Stimulated activated naive CD4-positive, alpha-beta T cell (primary cell): Measurements from ENCODE around the gene KPNB1.

Experiments
- DNase-seq, 6 experiments: peaks; one replicate each; lab custom pipeline; 2025; lab: John Stamatoyannopoulos, UW

KPNB1 gene

DNA sequence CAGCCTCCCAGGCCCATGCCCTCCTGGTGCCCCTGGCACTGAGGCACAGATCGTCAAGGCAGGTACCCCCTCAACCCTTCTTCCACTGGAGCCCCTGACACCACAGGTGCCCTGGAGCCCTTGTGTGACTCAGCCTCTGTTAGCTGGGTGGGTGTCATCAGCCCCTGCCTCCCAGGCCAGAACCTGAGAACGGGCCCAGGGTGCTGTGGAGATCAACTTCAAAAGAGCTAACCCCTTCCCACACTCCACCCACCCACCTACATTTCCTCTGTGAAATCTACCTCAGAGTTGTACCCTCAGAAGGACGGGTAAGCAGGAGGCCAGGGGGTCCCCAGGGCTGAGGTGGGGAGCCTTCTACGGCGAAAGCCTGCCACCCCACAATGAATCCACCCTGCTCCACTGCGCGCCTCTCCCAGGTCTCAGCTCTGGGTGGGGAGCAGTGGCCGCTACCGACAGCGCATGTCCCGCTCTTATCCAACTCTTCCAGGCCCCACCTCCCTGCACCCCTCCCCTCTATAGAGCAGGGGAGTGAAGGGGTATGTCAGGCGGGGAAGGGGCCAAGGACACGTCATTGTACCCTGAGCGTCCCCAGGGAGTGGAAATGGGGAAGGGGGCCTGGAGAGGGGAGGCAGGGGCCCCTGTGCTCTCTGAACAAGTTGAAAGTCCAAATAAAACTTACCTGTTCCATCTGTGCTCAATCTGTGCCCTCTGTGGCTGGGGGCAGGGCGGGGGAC is 61.8 kb downstream of the KPNB1 start:
- DNase-seq = no peak

- no peak for DNase-seq
Measured at GRCh38 chr17:47712330-47713023, 62.8 kb downstream of the KPNB1 start.

- DNase-seq = no peak
Measured at GRCh38 chr17:47713980-47714700, 64.4 kb downstream of the KPNB1 start.

DNA sequence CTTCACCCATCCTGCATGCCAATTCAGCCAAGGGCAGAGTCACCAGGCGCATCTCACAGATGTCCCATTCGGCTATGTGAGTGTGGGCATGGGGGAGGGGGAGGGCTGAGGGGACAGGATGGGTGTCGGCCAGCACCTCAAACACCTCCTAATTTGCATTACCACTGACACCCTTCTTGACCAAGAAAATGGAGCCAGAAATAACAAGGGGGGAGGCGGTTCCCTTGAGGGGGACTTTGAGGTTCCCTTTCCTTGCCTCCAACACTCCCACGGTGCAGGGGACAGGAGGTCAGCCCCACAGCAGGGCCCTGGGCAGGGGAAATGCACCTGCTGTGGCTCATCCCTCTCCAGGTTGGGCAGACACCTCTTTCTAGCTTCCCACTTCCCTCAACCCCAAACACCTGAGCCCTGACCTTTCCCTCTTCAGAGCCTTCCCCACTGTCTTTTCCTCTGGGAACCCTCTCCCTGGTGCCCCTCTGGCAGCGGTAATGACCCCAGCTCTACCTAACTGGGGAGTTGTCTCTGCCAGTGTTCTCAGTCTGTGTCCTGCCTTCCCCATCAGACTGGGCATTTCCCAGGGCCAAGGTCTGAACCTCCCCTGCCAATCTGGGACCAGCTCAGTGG is 65.2 kb downstream of the KPNB1 start:
- DNase-seq = no peak

- DNase-seq = no peak
Measured at GRCh38 chr17:47715669-47716325, 66.1 kb downstream of the KPNB1 start.

DNA sequence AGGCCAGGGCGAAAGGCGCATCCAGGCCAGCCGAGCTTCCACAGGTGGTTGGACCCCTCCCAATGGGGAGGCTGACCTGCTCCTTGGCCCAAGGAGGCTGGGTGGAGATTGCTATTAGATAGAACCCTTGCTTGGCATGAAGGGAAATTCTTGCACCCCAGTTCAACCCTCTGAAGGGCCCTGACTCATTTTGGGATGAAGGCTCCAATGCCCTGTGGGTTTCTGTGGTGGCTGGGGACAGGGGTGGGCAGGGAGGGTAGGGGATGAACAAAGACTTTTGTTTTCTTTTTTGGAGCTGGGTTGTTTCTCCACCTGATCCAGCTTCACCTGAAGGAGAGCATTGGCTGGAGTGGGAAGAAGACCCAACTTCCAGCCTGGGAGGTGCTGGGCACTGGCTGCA is 66.7 kb downstream of the KPNB1 start:
- no peak for DNase-seq

DNA sequence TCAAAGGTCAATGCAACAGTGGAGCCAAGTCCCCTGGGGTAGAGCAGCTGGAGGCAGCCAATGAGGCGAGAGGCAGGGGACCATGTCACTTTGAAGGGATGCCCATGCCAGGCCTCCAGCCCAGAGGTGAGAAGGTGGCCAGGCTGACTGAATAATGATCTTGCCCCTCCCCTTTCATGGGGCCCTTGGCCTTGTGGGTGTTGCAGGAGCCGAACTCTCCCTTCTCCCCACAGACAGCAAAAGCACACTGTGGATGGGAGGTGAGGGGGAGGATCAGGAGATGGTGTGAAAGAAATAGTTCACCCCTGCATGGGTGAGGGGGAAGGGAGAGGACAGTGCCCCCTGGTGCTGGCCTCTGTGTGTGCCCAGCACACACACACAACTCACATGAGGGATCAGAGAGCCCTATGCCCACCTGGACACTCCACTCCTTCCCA is 67.6 kb downstream of the KPNB1 start:
- no peak for DNase-seq

- no peak for DNase-seq
Measured at GRCh38 chr17:47717979-47718621, 68.4 kb downstream of the KPNB1 start.

DNA sequence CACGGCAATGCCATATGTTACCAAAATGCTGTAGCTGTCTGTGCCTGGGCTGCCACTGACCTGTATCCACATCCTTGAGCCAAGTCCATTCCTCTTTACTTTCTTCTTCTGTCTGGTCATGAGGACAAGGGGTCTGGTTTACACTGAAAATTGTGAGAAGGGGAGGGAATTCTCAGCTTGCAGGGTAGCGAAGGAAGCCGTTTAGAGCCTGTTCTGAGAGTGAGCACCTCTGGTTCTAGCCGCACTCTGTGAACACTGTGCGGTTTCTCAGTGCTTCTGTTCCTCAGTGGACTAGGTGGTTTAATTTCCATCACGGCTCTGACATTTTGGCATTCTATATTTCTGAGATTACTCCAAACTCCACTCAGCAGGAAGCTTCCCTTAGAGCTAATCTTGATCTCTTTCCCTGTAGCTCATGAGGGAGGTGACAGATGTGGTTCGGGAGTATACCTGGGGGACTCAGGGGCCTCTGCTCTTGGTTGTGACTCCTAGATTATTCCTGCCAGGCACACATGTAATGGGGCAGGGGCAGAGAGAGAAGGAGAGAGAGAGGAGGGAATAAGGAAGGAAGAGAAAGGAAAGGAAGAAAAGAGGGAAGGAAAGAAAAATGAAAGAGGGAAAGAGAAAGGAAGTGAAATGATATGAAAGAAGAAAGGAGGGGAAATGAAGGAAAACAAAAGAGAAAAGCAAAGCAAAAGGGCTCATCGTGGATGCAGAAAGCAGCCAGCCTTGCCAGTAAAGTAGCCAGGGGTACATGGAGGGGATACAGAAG is 69.1 kb downstream of the KPNB1 start:
- no peak for DNase-seq

DNA sequence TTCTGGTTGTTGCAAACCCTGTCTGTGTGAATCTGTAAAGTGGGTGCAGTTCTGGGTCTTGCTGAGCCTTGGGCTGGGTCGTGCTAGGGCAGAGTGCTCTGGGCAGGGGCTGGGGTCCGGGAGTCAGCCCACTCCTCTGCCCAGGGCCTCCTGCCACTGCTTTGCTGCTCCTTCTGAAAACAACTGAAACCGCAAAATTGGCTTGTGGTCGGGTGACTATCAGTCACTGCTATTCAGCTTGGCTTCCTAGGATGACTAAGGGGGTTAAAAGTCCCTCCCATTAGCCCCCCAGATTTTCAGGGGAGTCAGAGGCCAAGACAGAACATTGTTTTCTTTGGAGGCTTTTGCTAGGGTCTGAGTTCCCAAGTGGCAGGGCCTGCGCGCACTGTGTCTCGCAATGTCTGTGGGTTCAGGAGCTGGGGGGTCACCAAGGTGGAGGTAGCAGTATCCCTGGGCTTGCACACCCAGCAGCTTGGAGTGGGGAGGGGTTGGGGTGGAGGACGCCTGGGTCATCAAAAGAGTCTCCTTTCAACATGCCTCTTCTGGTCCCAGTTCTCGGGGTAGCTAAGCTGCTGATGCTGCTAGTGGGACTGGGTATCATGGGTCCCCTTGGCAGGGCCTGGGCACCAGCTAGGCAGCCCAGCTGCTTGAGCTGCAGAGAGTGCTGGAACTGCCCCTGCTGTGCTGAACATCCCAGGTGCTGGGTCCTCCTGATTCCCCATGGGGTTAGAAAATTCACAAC is 69.9 kb downstream of the KPNB1 start:
- DNase-seq = no peak

DNA sequence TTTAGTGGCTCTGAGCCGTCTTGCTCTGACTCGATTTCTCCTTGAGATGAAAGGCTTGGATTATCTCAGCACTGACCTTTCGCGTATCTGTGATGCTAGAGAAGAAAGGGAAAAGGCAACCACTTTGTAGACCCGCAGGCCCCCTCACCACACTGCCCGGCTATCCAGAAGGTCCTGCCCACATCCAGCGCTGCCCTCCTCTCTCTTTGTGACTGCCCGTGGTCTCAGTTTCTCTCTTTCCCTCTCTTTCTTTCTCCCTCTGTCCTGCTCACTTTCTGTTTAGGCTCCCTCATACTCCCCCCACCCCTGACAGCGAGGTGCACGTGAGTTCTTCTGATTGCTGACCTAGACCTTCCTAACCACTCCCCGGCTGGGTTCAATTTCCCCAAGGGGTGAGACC is 70.5 kb downstream of the KPNB1 start:
- no peak for DNase-seq

- peak in 3 of 6 experiments; percentile 13 to 23 (median 22) for DNase-seq
Measured at GRCh38 chr17:47720754-47721533, 71.2 kb downstream of the KPNB1 start.

- DNase-seq = no peak
Measured at GRCh38 chr17:47721725-47722124, 72.0 kb downstream of the KPNB1 start.

GRCh38 chr17:47724705-47725104 is 75.0 kb downstream of the KPNB1 start:
- DNase-seq = no peak

- no peak for DNase-seq
Measured at GRCh38 chr17:47725446-47726111, 75.9 kb downstream of the KPNB1 start.

- DNase-seq = no peak
Measured at GRCh38 chr17:47726796-47727703, 77.3 kb downstream of the KPNB1 start.

GRCh38 chr17:47727704-47728036 is 78.0 kb downstream of the KPNB1 start:
- no peak for DNase-seq
